HCT116 (cell line): Measurements from ENCODE around the gene PLCB3.

Experiments
- EGR1 ChIP-seq: IDR thresholded peaks from 2 replicates; pipeline ENCODE4 v1.6.1; 2012; ENCODE audit warnings: low read depth
- EZH2 ChIP-seq: fragments of 200-600 bp; sonication (generic); IDR thresholded peaks from 2 replicates; pipeline ENCODE4 v1.6.1; 2017; ENCODE audit warnings: antibody characterized with exemption, mixed run types
- EZH2phosphoT487 ChIP-seq: fragments of 200-600 bp; IDR thresholded peaks from 2 replicates; pipeline ENCODE4 v1.6.1; 2018; ENCODE audit warnings: antibody characterized with exemption, borderline replicate concordance
- POLR2A ChIP-seq: IDR thresholded peaks from 2 replicates; pipeline ENCODE4 v1.7.0; 2011; ENCODE audit warnings: borderline replicate concordance; ENCODE audit not compliant: insufficient read depth, insufficient read length; ENCODE audit errors: extremely low read depth
- POLR2AphosphoS5 ChIP-seq: IDR thresholded peaks from 2 replicates; pipeline ENCODE4 v1.6.1; 2011; ENCODE audit warnings: mild to moderate bottlenecking, low read depth, low read length, moderate library complexity
- SIN3A ChIP-seq: IDR thresholded peaks from 2 replicates; pipeline ENCODE4 v1.6.1; 2012; ENCODE audit warnings: low read depth
- SP1 ChIP-seq: IDR thresholded peaks from 2 replicates; pipeline ENCODE4 v1.6.1; 2012; ENCODE audit warnings: low read depth
- TCF7L2 ChIP-seq: IDR thresholded peaks from 2 replicates; pipeline ENCODE4 v1.7.0; 2011; ENCODE audit warnings: borderline replicate concordance, inconsistent platforms; ENCODE audit not compliant: insufficient read depth, insufficient read length; ENCODE audit errors: extremely low read depth
- YY1 ChIP-seq: IDR thresholded peaks from 2 replicates; pipeline ENCODE4 v1.6.1; 2011; ENCODE audit warnings: low read length, low read depth, moderate library complexity, mild to moderate bottlenecking; ENCODE audit not compliant: insufficient replicate concordance; ENCODE audit errors: extremely low read depth
- TF ChIP-seq, protein P1 (sequence below), 3 experiments: fragments of 200-600 bp in 1 of 3; sonication (generic) in 1 of 3; IDR thresholded peaks in 2 of 3; conservative IDR thresholded peaks in 1 of 3; 2 replicates each; pipeline ENCODE4 v1.5.1; 2012 to 2017; ENCODE audit warnings: low read depth in 2 of 3, low read length in 2 of 3, antibody characterized with exemption in 1 of 3, borderline replicate concordance in 1 of 3, control low read depth in 1 of 3, mild to moderate bottlenecking in 1 of 3, mixed read lengths in 1 of 3, mixed run types in 1 of 3, moderate library complexity in 1 of 3; ENCODE audit not compliant: insufficient read depth in 1 of 3
- TF ChIP-seq, protein P2 (sequence below): IDR thresholded peaks from 2 replicates; pipeline ENCODE4 v1.6.1; 2012; ENCODE audit warnings: low read depth
- TF ChIP-seq, protein P3 (sequence below): IDR thresholded peaks from 2 replicates; pipeline ENCODE4 v1.6.1; 2012

DNA sequence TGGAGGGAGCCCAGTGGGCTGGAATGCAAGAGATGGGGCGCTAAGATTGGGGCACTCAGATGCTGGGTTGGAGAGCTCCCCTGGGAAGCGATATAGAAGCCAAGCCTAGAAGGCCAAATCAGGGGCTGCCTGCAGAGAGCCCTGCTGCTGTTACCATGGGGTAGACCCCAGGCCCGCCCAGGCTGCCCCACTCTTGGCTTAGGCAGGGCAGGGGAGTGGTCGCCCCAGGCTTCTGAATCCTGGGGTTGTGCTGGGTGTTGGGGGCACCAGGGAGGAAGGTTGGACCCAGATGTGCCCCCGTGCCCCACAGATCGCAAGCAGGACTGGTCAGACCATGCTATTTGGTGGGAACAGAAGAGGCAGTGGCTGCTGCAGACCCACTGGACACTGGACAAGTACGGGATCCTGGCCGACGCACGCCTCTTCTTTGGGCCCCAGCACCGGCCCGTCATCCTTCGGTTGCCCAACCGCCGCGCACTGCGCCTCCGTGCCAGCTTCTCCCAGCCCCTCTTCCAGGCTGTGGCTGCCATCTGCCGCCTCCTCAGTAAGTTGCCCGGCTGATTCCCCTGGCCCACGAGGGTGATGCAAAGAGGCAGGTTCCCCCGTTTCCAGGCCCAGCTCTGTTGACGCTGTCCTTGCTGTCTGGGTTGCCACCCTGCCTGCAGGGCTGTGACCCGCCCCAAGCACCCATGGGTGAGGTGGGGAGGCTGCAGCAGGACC is 40.9 kb upstream of the PLCB3 start:
- TF ChIP-seq POLR2A (no peak), YY1 (no peak), EZH2phosphoT487 (no peak), POLR2AphosphoS5 (no peak), TCF7L2 (no peak), SIN3A (no peak), SP1 (no peak), EZH2 (no peak), EGR1 (no peak)
- TF ChIP-seq, protein P1, sequence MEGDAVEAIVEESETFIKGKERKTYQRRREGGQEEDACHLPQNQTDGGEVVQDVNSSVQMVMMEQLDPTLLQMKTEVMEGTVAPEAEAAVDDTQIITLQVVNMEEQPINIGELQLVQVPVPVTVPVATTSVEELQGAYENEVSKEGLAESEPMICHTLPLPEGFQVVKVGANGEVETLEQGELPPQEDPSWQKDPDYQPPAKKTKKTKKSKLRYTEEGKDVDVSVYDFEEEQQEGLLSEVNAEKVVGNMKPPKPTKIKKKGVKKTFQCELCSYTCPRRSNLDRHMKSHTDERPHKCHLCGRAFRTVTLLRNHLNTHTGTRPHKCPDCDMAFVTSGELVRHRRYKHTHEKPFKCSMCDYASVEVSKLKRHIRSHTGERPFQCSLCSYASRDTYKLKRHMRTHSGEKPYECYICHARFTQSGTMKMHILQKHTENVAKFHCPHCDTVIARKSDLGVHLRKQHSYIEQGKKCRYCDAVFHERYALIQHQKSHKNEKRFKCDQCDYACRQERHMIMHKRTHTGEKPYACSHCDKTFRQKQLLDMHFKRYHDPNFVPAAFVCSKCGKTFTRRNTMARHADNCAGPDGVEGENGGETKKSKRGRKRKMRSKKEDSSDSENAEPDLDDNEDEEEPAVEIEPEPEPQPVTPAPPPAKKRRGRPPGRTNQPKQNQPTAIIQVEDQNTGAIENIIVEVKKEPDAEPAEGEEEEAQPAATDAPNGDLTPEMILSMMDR (IDR thresholded peaks at IDR 0.05 in 2 of 3, conservative IDR thresholded peaks at IDR 0.05 in 1 of 3; ENCODE audit: borderline replicate concordance in 1 of 3, insufficient read depth in 1 of 3, low read depth in 2 of 3, low read length in 2 of 3): no peak
- TF ChIP-seq, protein P2, sequence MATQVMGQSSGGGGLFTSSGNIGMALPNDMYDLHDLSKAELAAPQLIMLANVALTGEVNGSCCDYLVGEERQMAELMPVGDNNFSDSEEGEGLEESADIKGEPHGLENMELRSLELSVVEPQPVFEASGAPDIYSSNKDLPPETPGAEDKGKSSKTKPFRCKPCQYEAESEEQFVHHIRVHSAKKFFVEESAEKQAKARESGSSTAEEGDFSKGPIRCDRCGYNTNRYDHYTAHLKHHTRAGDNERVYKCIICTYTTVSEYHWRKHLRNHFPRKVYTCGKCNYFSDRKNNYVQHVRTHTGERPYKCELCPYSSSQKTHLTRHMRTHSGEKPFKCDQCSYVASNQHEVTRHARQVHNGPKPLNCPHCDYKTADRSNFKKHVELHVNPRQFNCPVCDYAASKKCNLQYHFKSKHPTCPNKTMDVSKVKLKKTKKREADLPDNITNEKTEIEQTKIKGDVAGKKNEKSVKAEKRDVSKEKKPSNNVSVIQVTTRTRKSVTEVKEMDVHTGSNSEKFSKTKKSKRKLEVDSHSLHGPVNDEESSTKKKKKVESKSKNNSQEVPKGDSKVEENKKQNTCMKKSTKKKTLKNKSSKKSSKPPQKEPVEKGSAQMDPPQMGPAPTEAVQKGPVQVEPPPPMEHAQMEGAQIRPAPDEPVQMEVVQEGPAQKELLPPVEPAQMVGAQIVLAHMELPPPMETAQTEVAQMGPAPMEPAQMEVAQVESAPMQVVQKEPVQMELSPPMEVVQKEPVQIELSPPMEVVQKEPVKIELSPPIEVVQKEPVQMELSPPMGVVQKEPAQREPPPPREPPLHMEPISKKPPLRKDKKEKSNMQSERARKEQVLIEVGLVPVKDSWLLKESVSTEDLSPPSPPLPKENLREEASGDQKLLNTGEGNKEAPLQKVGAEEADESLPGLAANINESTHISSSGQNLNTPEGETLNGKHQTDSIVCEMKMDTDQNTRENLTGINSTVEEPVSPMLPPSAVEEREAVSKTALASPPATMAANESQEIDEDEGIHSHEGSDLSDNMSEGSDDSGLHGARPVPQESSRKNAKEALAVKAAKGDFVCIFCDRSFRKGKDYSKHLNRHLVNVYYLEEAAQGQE: no peak
- TF ChIP-seq, protein P3, sequence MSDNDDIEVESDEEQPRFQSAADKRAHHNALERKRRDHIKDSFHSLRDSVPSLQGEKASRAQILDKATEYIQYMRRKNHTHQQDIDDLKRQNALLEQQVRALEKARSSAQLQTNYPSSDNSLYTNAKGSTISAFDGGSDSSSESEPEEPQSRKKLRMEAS: no peak
